AG04450 (cell line): ENCODE measurements around the gene RANBP9. TPM values are rescaled to one million over a fixed set of nuclear protein-coding genes. Genes with fewer than 3 reads are reported as not detected.

ENCODE experiments used
- CTCF ChIA-PET: fragments of 300-600, 350-600 bp; formaldehyde crosslinking; extraction: SDS; loops from one replicate; lab custom pipeline; 2022; ENCODE audit warnings: antibody characterized with exemption, inconsistent platforms; lab: Charles Lee
- POLR2A ChIA-PET: fragments of 350-600 bp; formaldehyde crosslinking; extraction: SDS; loops from one replicate; lab custom pipeline; 2021; ENCODE audit warnings: antibody characterized with exemption, inconsistent platforms; lab: Yijun Ruan, JAX
- DNase-seq: peaks from one replicate; pipeline ENCODE4 v3.0.0-alpha.2; 2011; ENCODE audit warnings: low read depth, low spot score
- H3K27ac ChIP-seq: one replicate; pipeline ENCODE4 v1.5.1; 2012; ENCODE audit warnings: low read depth, low read length, control low read depth
- H3K27me3 ChIP-seq: one replicate; pipeline ENCODE4 v1.6.0; 2012; ENCODE audit warnings: low read length; ENCODE audit not compliant: control insufficient read depth, insufficient read depth
- H3K4me3 ChIP-seq: 2 replicates; pipeline ENCODE4 v1.5.1; 2011; ENCODE audit warnings: mild to moderate bottlenecking, low read depth, low read length, control low read depth
- H3K9me3 ChIP-seq: 2 replicates; pipeline ENCODE4 v1.5.1; 2012; ENCODE audit warnings: low read length; ENCODE audit not compliant: control insufficient read depth, insufficient read depth
- polyA plus RNA-seq: library from polyadenylated mRNA; depleted of rRNA; stranded (reverse); fragments of >200 nt; gene quantifications from 2 replicates; pipeline ENCODE4 v1.2.3, GENCODE V29; 2011
- TF ChIP-seq, protein P1 (sequence below): IDR thresholded peaks from 2 replicates; pipeline ENCODE4 v1.5.1; 2011; ENCODE audit warnings: low read depth, low read length, control low read depth, inconsistent platforms

Gene RANBP9
- polyA plus RNA-seq, 1 experiment: 37.7 TPM

DNA sequence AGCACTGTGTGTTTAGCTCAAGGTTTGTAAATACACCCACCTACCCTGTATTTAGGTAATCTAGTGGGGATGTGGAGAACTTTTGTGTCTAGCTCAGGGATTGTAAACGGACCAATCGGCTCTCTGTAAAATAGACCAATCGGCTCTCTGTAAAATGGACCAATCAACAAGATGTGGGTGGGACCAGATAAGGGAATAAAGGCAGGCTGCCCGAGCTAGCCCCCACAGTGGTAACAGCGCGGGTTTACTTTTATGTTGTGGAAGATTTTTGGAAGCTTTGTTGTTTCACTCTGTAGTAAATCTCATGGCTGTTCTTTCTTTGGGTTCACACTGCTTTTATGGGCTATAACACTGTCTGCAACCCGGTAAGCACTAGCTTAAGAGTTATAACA is 32.1 kb upstream of the RANBP9 start:
- Histone ChIP-seq H3K27ac (no peak overlapping the region), H3K4me3 (no peak overlapping the region), H3K27me3 (no peaks in the 10 kb centered on the region), H3K9me3 (peaks cover 7% of the 10 kb centered on the region; the same call in 1 of the 2 replicates)
- CTCF ChIA-PET: interaction anchor here (1.2 kb wide), 1 partner anchor 52 kb away, joined by 3 read pairs; no protein-coding TSS in a partner anchor
- DNase-seq: no peak
- TF ChIP-seq, protein P1, sequence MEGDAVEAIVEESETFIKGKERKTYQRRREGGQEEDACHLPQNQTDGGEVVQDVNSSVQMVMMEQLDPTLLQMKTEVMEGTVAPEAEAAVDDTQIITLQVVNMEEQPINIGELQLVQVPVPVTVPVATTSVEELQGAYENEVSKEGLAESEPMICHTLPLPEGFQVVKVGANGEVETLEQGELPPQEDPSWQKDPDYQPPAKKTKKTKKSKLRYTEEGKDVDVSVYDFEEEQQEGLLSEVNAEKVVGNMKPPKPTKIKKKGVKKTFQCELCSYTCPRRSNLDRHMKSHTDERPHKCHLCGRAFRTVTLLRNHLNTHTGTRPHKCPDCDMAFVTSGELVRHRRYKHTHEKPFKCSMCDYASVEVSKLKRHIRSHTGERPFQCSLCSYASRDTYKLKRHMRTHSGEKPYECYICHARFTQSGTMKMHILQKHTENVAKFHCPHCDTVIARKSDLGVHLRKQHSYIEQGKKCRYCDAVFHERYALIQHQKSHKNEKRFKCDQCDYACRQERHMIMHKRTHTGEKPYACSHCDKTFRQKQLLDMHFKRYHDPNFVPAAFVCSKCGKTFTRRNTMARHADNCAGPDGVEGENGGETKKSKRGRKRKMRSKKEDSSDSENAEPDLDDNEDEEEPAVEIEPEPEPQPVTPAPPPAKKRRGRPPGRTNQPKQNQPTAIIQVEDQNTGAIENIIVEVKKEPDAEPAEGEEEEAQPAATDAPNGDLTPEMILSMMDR: no peak
- POLR2A ChIA-PET: no interaction called here

DNA sequence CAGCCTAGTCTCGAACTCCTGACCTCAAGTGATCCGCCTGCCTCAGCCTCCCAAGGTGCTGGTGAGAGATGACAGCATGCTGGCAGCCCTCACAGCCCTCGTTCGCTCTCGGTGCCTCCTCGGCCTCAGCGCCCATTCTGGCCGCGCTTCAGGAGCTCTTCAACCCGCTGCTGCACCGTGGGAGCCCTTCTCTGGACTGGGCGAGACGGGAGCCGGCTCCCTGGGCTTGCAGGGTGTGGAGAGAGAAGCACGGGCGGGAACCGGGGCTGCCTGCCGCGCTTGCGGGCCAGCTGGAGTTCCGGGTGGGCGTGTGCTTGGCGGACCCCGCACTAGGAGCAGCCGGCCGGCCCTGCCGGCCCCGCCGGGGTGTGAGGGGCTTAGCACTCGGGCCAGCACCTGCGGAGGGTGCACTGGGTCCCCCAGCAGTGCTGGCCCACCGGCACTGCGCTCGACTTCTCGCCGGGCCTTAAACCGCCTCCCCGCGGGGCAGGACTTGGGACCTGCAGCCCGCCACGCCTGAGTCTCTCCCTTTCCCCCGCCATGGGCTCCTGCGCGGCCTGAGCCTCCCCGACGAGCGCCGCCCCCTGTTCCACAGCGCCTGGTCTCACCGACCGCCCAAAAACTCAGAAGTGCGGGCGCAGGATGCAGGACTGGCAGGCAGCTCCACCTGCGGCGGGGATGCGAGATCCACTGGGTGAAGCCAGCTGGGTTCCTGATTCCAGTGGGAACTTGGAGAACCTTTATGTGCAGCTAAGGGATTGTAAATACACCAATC is 31.5 kb upstream of the RANBP9 start:
- Histone ChIP-seq H3K9me3 (peaks cover 7% of the 10 kb centered on the region; the same call in 1 of the 2 replicates), H3K4me3 (no peak overlapping the region), H3K27ac (no peak overlapping the region), H3K27me3 (no peaks in the 10 kb centered on the region)
- ChIA-PET CTCF (interaction anchor here (1.2 kb wide), 1 partner anchor 53 kb away, joined by 3 read pairs; no protein-coding TSS in a partner anchor), POLR2A (no interaction called here)
- TF ChIP-seq, protein P1: no peak
- DNase-seq: no peak

DNA sequence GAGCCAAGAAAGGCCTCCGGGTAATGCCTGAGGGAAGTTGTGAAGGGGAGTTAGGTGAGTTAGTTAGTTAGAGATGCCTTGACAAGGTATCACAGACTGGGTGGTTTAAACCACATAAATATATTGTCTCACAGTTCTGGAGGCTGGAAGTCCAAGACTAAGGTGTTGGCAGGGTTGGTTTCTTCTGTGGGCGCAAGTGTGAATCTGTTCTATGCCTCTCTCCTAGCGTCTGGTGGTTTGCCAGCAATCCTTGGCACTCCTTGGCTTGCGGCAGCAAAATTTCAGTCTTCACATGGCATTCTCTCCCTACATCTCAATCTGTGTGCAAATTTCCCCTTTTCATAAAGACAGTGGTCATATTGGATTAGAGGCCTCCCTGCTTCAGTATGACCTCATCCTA is 29.7 kb upstream of the RANBP9 start:
- TF ChIP-seq, protein P1: no peak
- no peak for DNase-seq
- no peak overlapping the region for H3K4me3 ChIP-seq
- H3K27me3 ChIP-seq: no peaks in the 10 kb centered on the region
- no peak overlapping the region for H3K27ac ChIP-seq
- POLR2A ChIA-PET: no interaction called here
- peaks cover 7% of the 10 kb centered on the region; the same call in 1 of the 2 replicates for H3K9me3 ChIP-seq
- CTCF ChIA-PET: interaction anchor here (1.1 kb wide), 1 partner anchor 54 kb away, joined by 7 read pairs; no protein-coding TSS in a partner anchor

DNA sequence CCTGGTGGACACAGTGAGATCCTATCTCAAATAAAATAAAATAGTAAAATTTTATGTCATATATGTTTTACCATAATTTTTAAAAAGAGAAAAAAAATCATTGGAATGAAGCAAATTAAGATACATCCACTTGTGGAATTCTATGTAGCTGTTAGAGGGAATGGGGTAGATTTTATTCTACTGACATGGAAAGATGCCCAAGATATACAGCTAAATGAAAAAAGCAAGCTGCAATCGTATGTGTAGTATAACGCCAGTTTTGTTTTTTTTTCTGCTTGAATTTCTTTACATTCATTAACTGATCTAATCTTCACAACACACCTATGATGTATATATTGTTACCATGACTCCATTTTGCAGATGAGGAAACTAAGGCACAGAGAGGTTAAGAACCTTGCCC is 23.4 kb upstream of the RANBP9 start:
- POLR2A ChIA-PET: no interaction called here
- Histone ChIP-seq H3K9me3 (no peaks in the 10 kb centered on the region), H3K27me3 (no peaks in the 10 kb centered on the region), H3K4me3 (no peak overlapping the region), H3K27ac (no peak overlapping the region)
- TF ChIP-seq, protein P1: no peak
- no peak for DNase-seq
- CTCF ChIA-PET: interaction anchor here (0.9 kb wide), 1 partner anchor 61 kb away, joined by 3 read pairs; no protein-coding TSS in a partner anchor
